Trophoblast cell (in vitro differentiated cells and primary cell): ENCODE results near the gene EARS2.

Source experiments
- DNase-seq, 2 donors: peaks; one replicate each; pipeline ENCODE4 v3.0.0-alpha.2; 2016
- H2AFZ ChIP-seq: 2 replicates; pipeline ENCODE4 v1.6.1; 2013; ENCODE audit warnings: low read length, moderate library complexity, mild to moderate bottlenecking; ENCODE audit not compliant: insufficient read depth, poor library complexity
- H2AK5ac ChIP-seq: 2 replicates; pipeline ENCODE4 v1.6.1; 2013; ENCODE audit warnings: mild to moderate bottlenecking, low read length
- H2BK120ac ChIP-seq: 2 replicates; pipeline ENCODE4 v1.6.1; 2013; ENCODE audit warnings: low read length, mild to moderate bottlenecking, moderate library complexity; ENCODE audit not compliant: insufficient read depth, poor library complexity
- H2BK12ac ChIP-seq: 2 replicates; pipeline ENCODE4 v1.6.1; 2013; ENCODE audit warnings: mild to moderate bottlenecking, low read length, moderate library complexity
- H2BK5ac ChIP-seq: 2 replicates; pipeline ENCODE4 v1.6.1; 2013; ENCODE audit warnings: low read length, low read depth, moderate library complexity, mild to moderate bottlenecking; ENCODE audit not compliant: poor library complexity
- H3K14ac ChIP-seq: 2 replicates; pipeline ENCODE4 v1.6.1; 2013; ENCODE audit warnings: mild to moderate bottlenecking, low read length
- H3K18ac ChIP-seq: 2 replicates; pipeline ENCODE4 v1.6.1; 2013; ENCODE audit warnings: mild to moderate bottlenecking, low read length
- H3K23ac ChIP-seq: 2 replicates; pipeline ENCODE4 v1.6.1; 2013; ENCODE audit warnings: low read length
- H3K27ac ChIP-seq: 2 replicates; pipeline ENCODE4 v1.5.1; 2013; ENCODE audit warnings: low read depth, mild to moderate bottlenecking, inconsistent platforms, low read length, moderate library complexity
- H3K27me3 ChIP-seq: 2 replicates; pipeline ENCODE4 v1.6.1; 2013; ENCODE audit warnings: inconsistent platforms, mild to moderate bottlenecking, low read length, moderate library complexity; ENCODE audit not compliant: insufficient read depth
- H3K36me3 ChIP-seq, 2 experiments: 1 replicate in 1 of 2; 2 replicates in 1 of 2; pipeline ENCODE4 v1.6.1; 2013; ENCODE audit warnings: low read length in 2 of 2, mild to moderate bottlenecking in 2 of 2, moderate library complexity in 1 of 2; ENCODE audit not compliant: insufficient read depth in 2 of 2, control insufficient read depth in 1 of 2
- H3K4ac ChIP-seq: 2 replicates; pipeline ENCODE4 v1.6.1; 2013; ENCODE audit warnings: low read depth, mild to moderate bottlenecking, low read length, moderate library complexity
- H3K4me1 ChIP-seq, 2 experiments: 1 replicate in 1 of 2; 2 replicates in 1 of 2; pipeline ENCODE4 v1.6.1; 2013; ENCODE audit warnings: low read length in 2 of 2, mild to moderate bottlenecking in 2 of 2, moderate library complexity in 1 of 2; ENCODE audit not compliant: insufficient read depth in 2 of 2, control insufficient read depth in 1 of 2
- H3K4me2 ChIP-seq: 2 replicates; pipeline ENCODE4 v1.6.1; 2013; ENCODE audit warnings: inconsistent platforms, mild to moderate bottlenecking, low read length, moderate library complexity
- H3K4me3 ChIP-seq: 2 replicates; pipeline ENCODE4 v1.5.1; 2013; ENCODE audit warnings: mild to moderate bottlenecking, low read depth, low read length, inconsistent platforms
- H3K79me1 ChIP-seq: one replicate; pipeline ENCODE4 v1.6.1; 2013; ENCODE audit warnings: low read length
- H3K79me2 ChIP-seq: 2 replicates; pipeline ENCODE4 v1.6.1; 2013; ENCODE audit warnings: low read length, mild to moderate bottlenecking; ENCODE audit not compliant: control insufficient read depth, insufficient read depth, poor library complexity
- H3K9ac ChIP-seq: 2 replicates; pipeline ENCODE4 v1.6.1; 2013; ENCODE audit warnings: mild to moderate bottlenecking, low read length
- H3K9me3 ChIP-seq: 2 replicates; pipeline ENCODE4 v1.6.1; 2013; ENCODE audit warnings: low read depth, mild to moderate bottlenecking, control low read depth, inconsistent platforms, low read length; ENCODE audit not compliant: insufficient read depth
- H4K12ac ChIP-seq: 2 replicates; pipeline ENCODE4 v1.6.1; 2013; ENCODE audit warnings: low read depth, mild to moderate bottlenecking, low read length, moderate library complexity
- H4K8ac ChIP-seq: 2 replicates; pipeline ENCODE4 v1.6.1; 2013; ENCODE audit warnings: low read depth, mild to moderate bottlenecking, low read length, moderate library complexity
- H4K91ac ChIP-seq: one replicate; pipeline ENCODE4 v1.6.1; 2013; ENCODE audit warnings: low read depth, mild to moderate bottlenecking, low read length, moderate library complexity
- WGBS: extraction: QIAGEN DNeasy Blood & Tissue Kit; methylation state at CpG from one replicate; pipeline ENCODE4 v1.1.7; 2013; ENCODE audit warnings: missing lambda C conversion rate; ENCODE audit not compliant: insufficient read length, insufficient coverage; ENCODE audit errors: extremely low coverage; 5-methylcytosine and 5-hydroxymethylcytosine counted together

EARS2 gene

DNA sequence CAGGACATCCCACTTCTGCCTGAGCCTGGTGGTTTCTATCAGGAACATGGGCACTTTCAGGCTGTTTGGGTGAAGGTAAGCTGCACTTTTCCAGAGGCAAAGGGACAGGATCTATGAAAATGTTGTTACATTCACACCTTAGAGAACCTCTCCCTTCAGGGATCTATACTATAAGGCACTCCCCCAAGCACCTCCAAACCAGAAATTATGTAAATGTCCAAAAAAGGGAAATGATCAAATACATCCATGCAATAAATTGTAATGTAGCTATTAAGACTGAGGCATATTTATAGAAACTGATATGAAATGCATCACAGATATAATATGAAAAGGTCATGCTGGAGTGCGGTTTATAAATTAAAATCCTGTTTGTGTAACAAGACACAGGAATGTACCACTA lies 80.9 kb downstream of the EARS2 start:
- H3K14ac ChIP-seq = no peak overlapping the region
- H3K4me2 ChIP-seq = no peak overlapping the region
- H3K79me1 ChIP-seq = no peaks in the 10 kb centered on the region
- DNase-seq = no peak
- no peaks in the 10 kb centered on the region for H3K9me3 ChIP-seq
- H2AFZ ChIP-seq = no peak overlapping the region
- no peak overlapping the region for H3K23ac ChIP-seq
- H2BK120ac ChIP-seq = no peak overlapping the region
- H3K9ac ChIP-seq = no peak overlapping the region
- H3K4ac ChIP-seq = no peak overlapping the region
- no peak overlapping the region for H3K27ac ChIP-seq
- WGBS = no CpG with 5 or more reads among the region's 1 CpG
- no peak overlapping the region for H4K91ac ChIP-seq
- no peak overlapping the region for H2AK5ac ChIP-seq
- H3K18ac ChIP-seq = no peak overlapping the region
- H4K12ac ChIP-seq = no peak overlapping the region
- no peaks in the 10 kb centered on the region for H3K4me1 ChIP-seq
- H4K8ac ChIP-seq = no peak overlapping the region
- no peak overlapping the region for H2BK5ac ChIP-seq
- H3K4me3 ChIP-seq = no peak overlapping the region
- H3K36me3 ChIP-seq = peaks cover 35 to 58% of the 10 kb centered on the region in 2 experiments
- no peaks in the 10 kb centered on the region for H3K79me2 ChIP-seq
- no peak overlapping the region for H2BK12ac ChIP-seq
- no peaks in the 10 kb centered on the region for H3K27me3 ChIP-seq
